Parathyroid adenoma (tissue), 2 donors: ENCODE data around the gene MDM2.

Source experiments
- H2AFZ ChIP-seq: fragments of 300-600 bp; sonication (generic); one replicate; pipeline ENCODE4 v1.7.0; 2017; ENCODE audit warnings: antibody characterized with exemption, mild to moderate bottlenecking
- H3K27ac ChIP-seq: fragments of 300-600 bp; sonication (generic); one replicate; pipeline ENCODE4 v1.7.0; 2017
- H3K27me3 ChIP-seq: fragments of 300-600 bp; sonication (generic); one replicate; pipeline ENCODE4 v1.7.0; 2017; ENCODE audit warnings: low read length; ENCODE audit not compliant: control insufficient read depth, insufficient read depth
- H3K36me3 ChIP-seq: fragments of 300-600 bp; sonication (generic); one replicate; pipeline ENCODE4 v1.7.0; 2017; ENCODE audit warnings: low read length; ENCODE audit not compliant: control insufficient read depth, insufficient read depth
- H3K4me1 ChIP-seq: fragments of 300-600 bp; sonication (generic); one replicate; pipeline ENCODE4 v1.7.0; 2017; ENCODE audit warnings: control low read depth
- H3K4me2 ChIP-seq: fragments of 300-600 bp; sonication (generic); one replicate; pipeline ENCODE4 v1.7.0; 2017; ENCODE audit warnings: low read length
- H3K4me3 ChIP-seq: fragments of 300-600 bp; sonication (generic); one replicate; pipeline ENCODE4 v1.7.0; 2017; ENCODE audit warnings: low read depth, low read length
- H3K79me2 ChIP-seq: fragments of 300-600 bp; sonication (generic); one replicate; pipeline ENCODE4 v1.7.0; 2017; ENCODE audit warnings: control low read depth
- H3K9ac ChIP-seq: fragments of 300-600 bp; sonication (generic); one replicate; pipeline ENCODE4 v1.7.0; 2017; ENCODE audit warnings: mild to moderate bottlenecking
- H3K9me3 ChIP-seq: fragments of 300-600 bp; sonication (generic); one replicate; pipeline ENCODE4 v1.7.0; 2017; ENCODE audit warnings: low read length; ENCODE audit not compliant: control insufficient read depth
- TF ChIP-seq, protein P1 (sequence below): fragments of 300-600 bp; sonication (generic); IDR thresholded peaks from one replicate; pipeline ENCODE4 v1.7.0; 2017; ENCODE audit warnings: antibody characterized with exemption, mild to moderate bottlenecking
- donor health status: primary hyperparathyroidism.

Gene MDM2

DNA sequence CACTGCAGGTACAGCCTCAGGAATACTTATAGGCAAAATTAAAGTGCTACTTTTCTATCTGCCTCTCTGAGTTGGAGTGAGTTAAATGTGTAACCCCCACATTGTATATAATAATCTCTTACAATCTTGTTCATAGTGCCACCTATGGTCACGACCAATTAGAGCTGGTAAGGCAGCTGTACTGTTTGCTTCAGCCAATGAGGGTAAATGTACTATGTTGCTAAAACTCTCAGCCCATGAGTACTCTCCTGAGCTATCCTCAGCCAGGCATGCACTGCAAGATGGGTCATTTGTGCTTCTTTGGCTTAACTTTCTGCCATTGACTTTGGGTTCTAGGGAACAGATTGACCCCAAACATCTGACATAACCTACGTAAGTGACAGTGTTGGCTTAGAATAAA is 15.0 kb upstream of the MDM2 start:
- TF ChIP-seq, protein P1, sequence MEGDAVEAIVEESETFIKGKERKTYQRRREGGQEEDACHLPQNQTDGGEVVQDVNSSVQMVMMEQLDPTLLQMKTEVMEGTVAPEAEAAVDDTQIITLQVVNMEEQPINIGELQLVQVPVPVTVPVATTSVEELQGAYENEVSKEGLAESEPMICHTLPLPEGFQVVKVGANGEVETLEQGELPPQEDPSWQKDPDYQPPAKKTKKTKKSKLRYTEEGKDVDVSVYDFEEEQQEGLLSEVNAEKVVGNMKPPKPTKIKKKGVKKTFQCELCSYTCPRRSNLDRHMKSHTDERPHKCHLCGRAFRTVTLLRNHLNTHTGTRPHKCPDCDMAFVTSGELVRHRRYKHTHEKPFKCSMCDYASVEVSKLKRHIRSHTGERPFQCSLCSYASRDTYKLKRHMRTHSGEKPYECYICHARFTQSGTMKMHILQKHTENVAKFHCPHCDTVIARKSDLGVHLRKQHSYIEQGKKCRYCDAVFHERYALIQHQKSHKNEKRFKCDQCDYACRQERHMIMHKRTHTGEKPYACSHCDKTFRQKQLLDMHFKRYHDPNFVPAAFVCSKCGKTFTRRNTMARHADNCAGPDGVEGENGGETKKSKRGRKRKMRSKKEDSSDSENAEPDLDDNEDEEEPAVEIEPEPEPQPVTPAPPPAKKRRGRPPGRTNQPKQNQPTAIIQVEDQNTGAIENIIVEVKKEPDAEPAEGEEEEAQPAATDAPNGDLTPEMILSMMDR = no peak

DNA sequence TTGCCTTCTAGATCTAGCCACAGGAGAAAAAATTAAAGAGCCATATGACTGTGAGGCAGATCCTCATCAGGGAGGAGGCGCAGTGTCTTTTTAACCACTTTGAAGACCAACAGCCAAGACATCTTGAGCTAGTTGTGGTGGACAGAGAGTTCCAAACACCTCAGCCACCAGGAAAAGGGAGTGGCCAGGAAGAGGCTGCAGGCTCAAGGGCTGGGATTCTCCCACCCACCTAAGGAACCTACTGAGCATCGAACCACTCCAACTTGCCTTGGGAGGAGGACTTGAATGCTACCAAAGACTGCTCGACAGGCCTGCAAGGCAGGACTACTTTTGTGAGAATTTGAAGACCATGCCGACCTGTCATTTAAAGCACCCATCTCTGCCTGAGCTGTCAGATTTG is 14.5 kb upstream of the MDM2 start:
- TF ChIP-seq, protein P1 = no peak
- Histone ChIP-seq H2AFZ (no peak overlapping the region), H3K4me2 (no peak overlapping the region), H3K27ac (no peak overlapping the region), H3K27me3 (no peaks in the 10 kb centered on the region), H3K4me1 (no peaks in the 10 kb centered on the region), H3K9me3 (no peaks in the 10 kb centered on the region), H3K79me2 (no peaks in the 10 kb centered on the region), H3K36me3 (no peaks in the 10 kb centered on the region), H3K9ac (no peak overlapping the region), H3K4me3 (no peak overlapping the region)

More for the DNA sequence above, 15.0 kb upstream of the MDM2 start:
- H3K9ac ChIP-seq = no peak overlapping the region
- H3K79me2 ChIP-seq = no peaks in the 10 kb centered on the region
- H3K27me3 ChIP-seq = no peaks in the 10 kb centered on the region
- no peak overlapping the region for H3K4me3 ChIP-seq
- no peaks in the 10 kb centered on the region for H3K4me1 ChIP-seq
- H3K27ac ChIP-seq = no peak overlapping the region
- H3K36me3 ChIP-seq = no peaks in the 10 kb centered on the region
- no peaks in the 10 kb centered on the region for H3K9me3 ChIP-seq
- H3K4me2 ChIP-seq = no peak overlapping the region
- no peak overlapping the region for H2AFZ ChIP-seq

DNA sequence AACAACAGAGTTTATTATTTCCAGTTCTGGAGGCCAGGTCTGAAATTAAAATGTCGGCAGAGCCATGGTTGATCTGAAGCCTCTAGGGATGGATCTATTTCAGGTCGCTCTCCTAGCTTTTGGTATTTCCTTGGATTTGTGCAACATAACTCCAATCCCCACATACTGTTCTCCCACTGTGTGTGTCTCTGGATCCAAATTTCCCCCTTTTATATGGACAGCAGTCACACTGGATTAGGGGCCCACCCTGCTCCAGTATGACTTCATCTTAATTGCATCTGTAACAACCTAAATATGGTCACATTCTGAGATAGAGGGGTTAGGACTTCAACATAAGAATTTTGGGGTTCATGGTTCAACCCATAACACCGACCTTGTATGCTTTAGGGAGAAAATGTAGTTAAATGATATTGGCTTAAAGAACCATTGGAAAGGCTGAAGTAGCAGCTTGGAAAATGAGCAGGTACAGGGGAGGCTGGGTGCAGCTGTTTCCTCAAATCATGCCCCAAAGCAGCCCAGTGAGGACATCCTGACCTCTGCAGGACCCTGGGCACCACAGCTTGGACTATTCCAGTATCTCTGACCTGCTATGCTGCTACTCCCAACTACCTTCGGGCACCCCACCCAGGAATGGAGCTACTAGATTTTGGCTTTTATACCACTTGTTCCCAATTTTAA is 13.9 kb upstream of the MDM2 start:
- Histone ChIP-seq H3K4me3 (no peak overlapping the region), H3K4me2 (no peak overlapping the region)

DNA sequence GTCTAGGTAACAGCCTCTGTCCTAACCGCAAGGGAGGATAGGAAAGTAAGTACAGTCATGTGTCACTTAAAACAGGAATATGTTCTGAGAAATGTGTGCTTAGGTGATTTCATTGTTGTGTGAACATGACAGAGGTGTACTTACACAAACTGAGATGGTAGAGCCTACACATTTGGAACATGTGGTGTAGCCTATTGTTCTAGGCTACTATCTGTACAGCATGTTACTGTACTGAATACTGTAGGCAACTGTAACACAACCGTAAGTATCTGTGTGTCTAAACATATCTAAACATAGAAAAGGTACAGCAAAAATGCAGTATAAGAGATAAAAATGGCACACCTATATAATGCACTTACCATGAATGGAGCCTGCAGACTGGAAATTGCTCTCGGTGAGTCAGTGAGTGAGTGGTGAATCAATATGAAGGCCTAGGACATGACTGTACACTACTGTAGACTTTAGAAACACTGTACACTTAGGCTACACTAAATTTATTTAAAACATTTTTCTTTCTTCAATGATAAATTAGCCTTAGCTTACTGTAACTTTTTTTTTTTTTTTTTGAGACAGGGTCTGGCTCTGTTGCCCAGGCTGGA is 13.2 kb upstream of the MDM2 start:
- no peaks in the 10 kb centered on the region for H3K36me3 ChIP-seq
- TF ChIP-seq, protein P1 = no peak
- H3K4me2 ChIP-seq = no peak overlapping the region
- H2AFZ ChIP-seq = no peak overlapping the region
- H3K4me1 ChIP-seq = no peaks in the 10 kb centered on the region
- H3K79me2 ChIP-seq = no peaks in the 10 kb centered on the region
- no peaks in the 10 kb centered on the region for H3K9me3 ChIP-seq
- no peak overlapping the region for H3K9ac ChIP-seq
- no peak overlapping the region for H3K4me3 ChIP-seq
- H3K27me3 ChIP-seq = no peaks in the 10 kb centered on the region
- no peak overlapping the region for H3K27ac ChIP-seq

More for the DNA sequence above, 13.9 kb upstream of the MDM2 start:
- no peaks in the 10 kb centered on the region for H3K27me3 ChIP-seq
- no peaks in the 10 kb centered on the region for H3K79me2 ChIP-seq
- H3K4me1 ChIP-seq = no peaks in the 10 kb centered on the region
- H3K9me3 ChIP-seq = no peaks in the 10 kb centered on the region
- no peak overlapping the region for H3K9ac ChIP-seq
- TF ChIP-seq, protein P1 = no peak
- H2AFZ ChIP-seq = no peak overlapping the region
- H3K27ac ChIP-seq = no peak overlapping the region
- H3K36me3 ChIP-seq = no peaks in the 10 kb centered on the region

DNA sequence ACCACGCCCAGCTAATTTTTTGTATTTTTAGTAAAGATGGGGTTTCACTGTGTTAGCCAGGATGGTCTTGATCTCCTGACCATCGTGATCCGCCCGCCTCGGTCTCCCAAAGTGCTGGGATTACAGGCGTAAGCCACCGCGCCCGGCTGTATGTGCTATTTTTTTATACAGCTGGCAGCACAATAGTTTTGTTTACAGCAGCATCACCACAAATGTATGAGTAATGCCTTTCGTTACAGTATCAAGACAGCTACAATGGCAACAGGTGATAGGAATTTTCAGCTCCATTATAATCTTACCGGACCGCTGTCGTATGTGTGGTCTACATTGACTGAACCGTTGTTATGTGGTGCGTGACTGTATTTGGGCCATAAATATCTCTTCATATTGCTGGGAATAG is 11.6 kb upstream of the MDM2 start:
- H3K27me3 ChIP-seq = no peaks in the 10 kb centered on the region
- no peak overlapping the region for H3K27ac ChIP-seq
- H3K9ac ChIP-seq = no peak overlapping the region
- H2AFZ ChIP-seq = no peak overlapping the region
- H3K79me2 ChIP-seq = no peaks in the 10 kb centered on the region
- no peaks in the 10 kb centered on the region for H3K4me1 ChIP-seq
- H3K9me3 ChIP-seq = no peaks in the 10 kb centered on the region
- TF ChIP-seq, protein P1 = no peak
- no peak overlapping the region for H3K4me2 ChIP-seq
- H3K4me3 ChIP-seq = no peak overlapping the region
- no peaks in the 10 kb centered on the region for H3K36me3 ChIP-seq
